Activated T-helper 2 cell treated with anti-CD3 and anti-CD28 coated beads, Interferon-gamma antibody, Interleukin-2, Interleukin-4, amounts not matched to agents 10 μg/mL and 5 μg/mL and 100 μg/mL, durations not matched to agents 14 hours and 24 hours and 36 hours (primary cell): ENCODE measurements around the gene SLC9A9. TPM values are rescaled to one million over a fixed set of nuclear protein-coding genes. Genes with fewer than 3 reads are reported as not detected.

Experiments
- DNase-seq: peaks from one replicate; pipeline ENCODE4 v3.0.0; 2021; ENCODE audit warnings: low spot score
- H3K27ac Mint-ChIP-seq: one replicate; pipeline ENCODE4 v1.8.0; 2021; ENCODE audit warnings: mixed read lengths
- H3K27me3 Mint-ChIP-seq: one replicate; pipeline ENCODE4 v1.8.0; 2021; ENCODE audit warnings: low read depth, mixed read lengths
- H3K36me3 Mint-ChIP-seq: one replicate; pipeline ENCODE4 v1.8.0; 2021; ENCODE audit warnings: low read depth, mixed read lengths
- H3K4me1 Mint-ChIP-seq: one replicate; pipeline ENCODE4 v1.8.0; 2021; ENCODE audit warnings: low read depth, mixed read lengths
- H3K4me3 Mint-ChIP-seq: one replicate; pipeline ENCODE4 v1.8.0; 2021; ENCODE audit warnings: low read depth, mild to moderate bottlenecking, moderate library complexity, mixed read lengths
- H3K9me3 Mint-ChIP-seq: one replicate; pipeline ENCODE4 v1.8.0; 2021; ENCODE audit warnings: mixed read lengths
- intact Hi-C: fragments of 100-400 bp; cut with micrococcal nuclease; formaldehyde crosslinking; loops from one replicate; pipeline ENCODE4 v1.15.1; 2023
- total RNA-seq: library from RNA; stranded (reverse); gene quantifications from 2 replicates; pipeline ENCODE4 v1.2.3, GENCODE V29; 2022

SLC9A9 gene
- total RNA-seq, 1 donor from 2014 or later: 1.6 TPM

- Mint-ChIP-seq H3K4me1 (no peaks in the 10 kb centered on the region), H3K9me3 (peaks cover 21% of the 10 kb centered on the region), H3K27me3 (no peaks in the 10 kb centered on the region), H3K27ac (no peak overlapping the region), H3K4me3 (no peak overlapping the region), H3K36me3 (no peaks in the 10 kb centered on the region)
- no peak for DNase-seq
- intact Hi-C loops: no loop called here
Measured at GRCh38 chr3:143634991-143635390, 213.3 kb downstream of the SLC9A9 start.

DNA sequence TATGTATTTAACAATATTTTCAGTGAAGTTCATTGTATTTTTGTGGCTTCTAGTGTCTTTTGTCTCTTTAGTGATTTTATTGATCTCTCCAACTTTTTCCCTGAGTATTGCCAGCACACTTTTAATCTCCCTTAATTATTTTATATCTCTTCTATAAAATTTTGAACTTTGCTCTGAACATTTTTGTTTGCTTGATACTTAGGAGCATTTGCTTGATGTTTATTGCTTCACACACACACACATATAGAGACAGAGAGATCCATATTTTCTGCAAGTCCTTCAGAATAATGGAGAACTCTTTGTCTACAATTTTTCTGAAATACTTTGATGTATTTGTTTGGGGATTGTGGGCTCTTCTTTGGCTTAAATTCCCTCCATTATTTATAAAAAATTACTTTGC, 213.8 kb downstream of the SLC9A9 start:
- H3K36me3 Mint-ChIP-seq: no peaks in the 10 kb centered on the region
- H3K27me3 Mint-ChIP-seq: no peaks in the 10 kb centered on the region
- H3K4me3 Mint-ChIP-seq: no peak overlapping the region
- no peaks in the 10 kb centered on the region for H3K4me1 Mint-ChIP-seq
- H3K27ac Mint-ChIP-seq: no peak overlapping the region
- no peak for DNase-seq
- peaks cover 21% of the 10 kb centered on the region for H3K9me3 Mint-ChIP-seq
- intact Hi-C loops: no loop called here

DNA sequence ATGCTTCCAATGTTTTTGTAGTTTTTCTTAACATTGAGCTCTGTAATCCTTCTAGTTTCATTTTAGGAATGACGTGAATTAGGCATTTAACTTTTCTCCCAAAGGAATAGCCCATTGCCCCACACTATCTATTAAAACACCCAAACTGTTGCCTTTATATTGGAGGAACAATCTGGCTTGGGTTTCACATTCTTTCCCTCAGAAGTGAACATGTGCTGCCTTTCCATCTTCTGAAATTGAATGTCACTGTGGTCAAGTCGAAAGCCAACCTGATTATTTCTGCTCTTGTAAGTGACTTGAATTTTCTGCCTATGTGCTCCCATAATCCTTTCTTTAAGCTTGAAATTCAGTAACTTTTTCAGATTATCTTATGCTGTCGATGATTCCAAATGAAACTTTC, 214.5 kb downstream of the SLC9A9 start:
- DNase-seq: no peak
- no peaks in the 10 kb centered on the region for H3K4me1 Mint-ChIP-seq
- H3K27me3 Mint-ChIP-seq: no peaks in the 10 kb centered on the region
- H3K9me3 Mint-ChIP-seq: peaks cover 21% of the 10 kb centered on the region
- H3K4me3 Mint-ChIP-seq: no peak overlapping the region
- intact Hi-C loops: no loop called here
- no peaks in the 10 kb centered on the region for H3K36me3 Mint-ChIP-seq
- H3K27ac Mint-ChIP-seq: no peak overlapping the region

- DNase-seq: no peak
- no peak overlapping the region for H3K4me3 Mint-ChIP-seq
- H3K27ac Mint-ChIP-seq: no peak overlapping the region
- no peaks in the 10 kb centered on the region for H3K9me3 Mint-ChIP-seq
- no peaks in the 10 kb centered on the region for H3K36me3 Mint-ChIP-seq
- H3K4me1 Mint-ChIP-seq: peaks cover 5% of the 10 kb centered on the region
- intact Hi-C loops: no loop called here
- no peaks in the 10 kb centered on the region for H3K27me3 Mint-ChIP-seq
Measured at GRCh38 chr3:143629726-143630125, 218.5 kb downstream of the SLC9A9 start.

DNA sequence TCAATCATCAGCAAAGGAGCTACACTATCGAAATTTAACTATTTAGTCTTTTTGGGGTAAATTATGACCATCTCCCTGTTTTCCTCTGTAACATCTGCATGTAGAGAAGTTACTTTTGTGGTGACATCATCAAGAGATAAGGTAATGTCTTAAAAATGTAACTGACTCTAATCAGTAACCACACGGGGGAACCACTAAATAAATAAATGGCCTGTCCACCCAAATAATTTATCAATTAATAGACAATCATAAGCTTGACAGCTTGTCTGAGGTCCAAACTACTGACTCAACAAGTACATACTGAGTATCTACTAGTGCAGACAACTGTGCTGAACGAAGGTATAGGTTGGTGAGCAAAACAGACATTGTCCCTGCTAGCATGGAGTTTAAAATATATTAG, 219.3 kb downstream of the SLC9A9 start:
- no peak for DNase-seq
- Mint-ChIP-seq H3K9me3 (no peaks in the 10 kb centered on the region), H3K27ac (no peak overlapping the region), H3K27me3 (no peaks in the 10 kb centered on the region), H3K4me3 (no peak overlapping the region), H3K4me1 (peaks cover 5% of the 10 kb centered on the region), H3K36me3 (no peaks in the 10 kb centered on the region)
- intact Hi-C loops: no loop called here

GRCh38 chr3:143627336-143627735, 220.9 kb downstream of the SLC9A9 start:
- Mint-ChIP-seq H3K36me3 (no peaks in the 10 kb centered on the region), H3K4me3 (no peak overlapping the region), H3K27me3 (peaks cover 2% of the 10 kb centered on the region), H3K4me1 (peaks cover 5% of the 10 kb centered on the region), H3K9me3 (no peaks in the 10 kb centered on the region), H3K27ac (no peak overlapping the region)
- no peak for DNase-seq
- intact Hi-C loops: no loop called here

DNA sequence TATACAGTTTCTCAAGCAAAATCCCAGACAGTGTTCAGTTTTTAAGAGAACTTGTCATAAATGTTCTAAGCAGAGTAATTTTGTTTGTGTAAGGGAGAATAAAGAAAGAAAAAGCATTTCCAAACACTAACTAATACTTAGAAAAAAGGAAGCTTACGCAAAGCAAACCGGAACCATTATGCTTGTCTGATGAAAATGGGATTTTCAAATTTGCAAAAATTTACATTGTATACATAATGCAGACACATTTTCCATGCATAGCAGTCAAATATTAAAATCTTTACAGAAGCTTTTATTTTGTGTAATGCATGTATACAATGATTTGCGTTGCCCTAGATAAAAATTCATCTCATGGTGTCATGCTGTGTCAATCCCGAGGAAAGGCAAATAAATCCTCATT, 229.0 kb downstream of the SLC9A9 start:
- no peak overlapping the region for H3K27ac Mint-ChIP-seq
- H3K4me1 Mint-ChIP-seq: no peaks in the 10 kb centered on the region
- no peak overlapping the region for H3K4me3 Mint-ChIP-seq
- no peaks in the 10 kb centered on the region for H3K9me3 Mint-ChIP-seq
- no peaks in the 10 kb centered on the region for H3K36me3 Mint-ChIP-seq
- no peak for DNase-seq
- H3K27me3 Mint-ChIP-seq: peaks cover 2% of the 10 kb centered on the region
- intact Hi-C loops: no loop called here

GRCh38 chr3:143617050-143617449, 231.2 kb downstream of the SLC9A9 start:
- Mint-ChIP-seq H3K4me3 (no peak overlapping the region), H3K9me3 (no peaks in the 10 kb centered on the region), H3K27ac (no peak overlapping the region), H3K4me1 (no peaks in the 10 kb centered on the region), H3K36me3 (no peaks in the 10 kb centered on the region), H3K27me3 (no peaks in the 10 kb centered on the region)
- no peak for DNase-seq
- intact Hi-C loops: no loop called here

DNA sequence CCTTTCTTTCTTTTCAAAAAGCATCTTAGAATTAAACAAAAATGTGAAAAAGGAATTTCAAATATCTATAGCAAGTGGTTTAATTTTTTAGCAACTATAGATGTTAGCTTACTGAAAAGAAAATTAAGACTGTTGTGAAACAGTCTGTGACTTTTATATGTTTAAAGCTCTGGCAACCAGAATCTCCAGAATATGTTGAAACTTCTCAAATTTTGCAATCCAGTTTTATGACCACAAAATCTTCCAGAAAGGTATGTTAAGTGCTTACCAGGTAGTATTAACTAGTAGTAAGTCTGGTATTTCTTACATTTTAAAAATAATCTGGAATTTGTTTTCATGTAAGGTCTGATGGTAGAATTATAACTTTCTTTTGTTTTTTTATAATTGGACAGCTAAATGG, 235.0 kb downstream of the SLC9A9 start:
- H3K27ac Mint-ChIP-seq: no peak overlapping the region
- no peaks in the 10 kb centered on the region for H3K9me3 Mint-ChIP-seq
- no peaks in the 10 kb centered on the region for H3K4me1 Mint-ChIP-seq
- no peak overlapping the region for H3K4me3 Mint-ChIP-seq
- H3K27me3 Mint-ChIP-seq: peaks cover 2% of the 10 kb centered on the region
- intact Hi-C loops: no loop called here
- no peak for DNase-seq
- no peaks in the 10 kb centered on the region for H3K36me3 Mint-ChIP-seq

GRCh38 chr3:143612541-143612940, 235.7 kb downstream of the SLC9A9 start:
- no peaks in the 10 kb centered on the region for H3K36me3 Mint-ChIP-seq
- no peak overlapping the region for H3K4me3 Mint-ChIP-seq
- no peak for DNase-seq
- no peaks in the 10 kb centered on the region for H3K9me3 Mint-ChIP-seq
- no peaks in the 10 kb centered on the region for H3K4me1 Mint-ChIP-seq
- H3K27me3 Mint-ChIP-seq: peaks cover 2% of the 10 kb centered on the region
- intact Hi-C loops: no loop called here
- no peak overlapping the region for H3K27ac Mint-ChIP-seq

DNA sequence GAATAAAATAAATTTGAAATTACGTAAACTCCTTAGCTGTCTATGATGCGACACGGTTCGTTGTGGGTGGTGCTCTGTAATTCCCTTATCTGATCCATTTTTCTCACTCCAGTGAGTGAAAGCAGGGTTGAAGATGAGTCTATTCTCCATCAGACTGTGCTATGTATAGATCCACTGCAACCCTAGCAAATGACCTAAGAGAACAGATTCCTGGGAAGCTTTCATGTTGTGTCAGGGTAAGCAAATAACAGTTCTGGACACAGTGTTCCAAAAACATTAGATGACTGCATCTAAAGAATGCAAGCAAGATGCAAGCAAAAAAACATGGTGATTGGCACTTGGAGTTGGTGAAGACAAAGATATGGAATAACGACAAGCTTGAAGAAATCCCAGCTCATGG, 239.3 kb downstream of the SLC9A9 start:
- intact Hi-C loops: no loop called here
- H3K4me1 Mint-ChIP-seq: no peaks in the 10 kb centered on the region
- no peak for DNase-seq
- H3K4me3 Mint-ChIP-seq: no peak overlapping the region
- no peaks in the 10 kb centered on the region for H3K36me3 Mint-ChIP-seq
- H3K9me3 Mint-ChIP-seq: no peaks in the 10 kb centered on the region
- H3K27ac Mint-ChIP-seq: no peak overlapping the region
- peaks cover 8% of the 10 kb centered on the region for H3K27me3 Mint-ChIP-seq

GRCh38 chr3:143605233-143605950, 242.9 kb downstream of the SLC9A9 start:
- intact Hi-C loops: no loop called here
- peaks cover 6% of the 10 kb centered on the region for H3K27me3 Mint-ChIP-seq

GRCh38 chr3:143604402-143605185, 243.7 kb downstream of the SLC9A9 start:
- no peak overlapping the region for H3K27ac Mint-ChIP-seq
- no peaks in the 10 kb centered on the region for H3K9me3 Mint-ChIP-seq
- no peak for DNase-seq
- no peaks in the 10 kb centered on the region for H3K4me1 Mint-ChIP-seq
- no peaks in the 10 kb centered on the region for H3K36me3 Mint-ChIP-seq
- intact Hi-C loops: no loop called here
- H3K4me3 Mint-ChIP-seq: no peak overlapping the region
- H3K27me3 Mint-ChIP-seq: peaks cover 6% of the 10 kb centered on the region

More at GRCh38 chr3:143605233-143605950, 242.9 kb downstream of the SLC9A9 start:
- no peaks in the 10 kb centered on the region for H3K9me3 Mint-ChIP-seq
- no peak overlapping the region for H3K27ac Mint-ChIP-seq
- no peaks in the 10 kb centered on the region for H3K36me3 Mint-ChIP-seq
- no peak overlapping the region for H3K4me3 Mint-ChIP-seq
- H3K4me1 Mint-ChIP-seq: no peaks in the 10 kb centered on the region
- no peak for DNase-seq
